ENCODE measurements around the gene KCNK16. TPM values are rescaled to one million over a fixed set of nuclear protein-coding genes. Genes with fewer than 3 reads are reported as not detected.

The KCNK16 gene
- total RNA-seq, 1 donor from 2014 or later = not detected

DNA sequence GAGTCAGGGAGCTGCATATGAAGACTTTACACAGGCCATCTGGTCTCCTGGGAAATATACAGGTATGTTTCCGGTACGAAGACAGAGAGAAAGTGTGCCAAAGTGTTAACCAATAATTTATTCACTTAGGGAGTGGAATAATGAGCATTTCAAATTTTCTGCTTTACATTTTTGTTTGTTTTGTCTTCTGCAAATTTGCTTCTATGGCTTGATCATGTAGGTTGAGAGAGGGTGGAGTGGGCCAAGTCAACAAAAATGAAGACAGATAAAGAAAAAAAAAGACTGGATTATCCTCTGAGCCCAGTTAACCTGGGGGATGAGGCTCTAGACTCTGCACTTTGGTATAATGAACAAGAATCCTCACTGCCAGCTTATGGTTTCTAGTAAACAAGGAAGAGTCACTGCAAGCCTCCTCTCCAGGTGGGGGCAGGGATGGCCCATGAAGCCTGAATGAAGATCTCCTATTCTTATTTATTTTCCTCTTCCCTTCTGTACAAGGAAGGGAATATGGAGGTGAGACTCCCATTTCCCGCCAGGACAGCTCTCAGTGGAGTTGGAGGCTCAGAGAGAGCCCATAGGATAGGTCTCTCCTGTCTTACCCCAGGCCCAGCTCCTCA, 46.0 kb downstream of the KCNK16 start:
- DNase-seq (ENCODE audit: low spot score) = no peak

DNA sequence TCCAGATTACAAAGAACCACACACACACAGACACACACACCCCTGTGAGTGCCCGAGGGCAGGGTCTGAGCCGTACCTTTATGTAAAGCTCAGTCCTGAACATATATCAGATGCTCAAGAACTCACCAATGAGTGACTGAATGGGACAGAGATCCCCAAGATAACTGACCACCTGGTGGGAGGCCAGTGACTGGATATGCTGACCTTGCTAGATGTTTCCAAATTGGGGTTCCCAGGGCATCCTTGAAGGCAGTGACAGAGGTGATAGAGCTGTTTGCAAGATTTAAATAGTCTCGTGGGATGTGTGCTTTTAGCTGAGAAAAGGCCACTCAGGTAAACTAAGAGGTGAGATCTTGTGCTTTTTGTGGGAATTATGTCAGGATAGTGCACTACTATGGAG, 47.6 kb downstream of the KCNK16 start:
- no peak for DNase-seq (ENCODE audit: low spot score)

DNA sequence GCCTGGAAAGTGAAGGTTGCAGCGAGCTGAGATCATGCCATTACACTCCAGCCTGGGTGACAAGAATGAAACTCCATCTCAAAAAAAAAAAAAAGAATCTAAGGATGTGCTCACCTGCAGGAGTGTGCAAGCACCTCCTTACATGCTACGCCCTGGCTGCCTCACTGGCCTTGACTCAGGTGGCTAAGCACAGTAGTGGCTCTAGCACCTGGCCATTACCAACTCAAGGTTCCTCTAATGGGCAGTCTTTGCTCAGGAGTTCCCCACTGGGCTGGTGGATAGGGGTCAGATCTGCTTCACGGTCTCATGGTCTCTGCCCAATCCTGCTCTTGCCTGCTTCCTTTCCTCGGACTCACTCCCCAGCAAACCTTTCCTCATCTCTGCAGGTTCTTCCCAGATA, 48.0 kb downstream of the KCNK16 start:
- no peak for DNase-seq (ENCODE audit: low spot score)

DNA sequence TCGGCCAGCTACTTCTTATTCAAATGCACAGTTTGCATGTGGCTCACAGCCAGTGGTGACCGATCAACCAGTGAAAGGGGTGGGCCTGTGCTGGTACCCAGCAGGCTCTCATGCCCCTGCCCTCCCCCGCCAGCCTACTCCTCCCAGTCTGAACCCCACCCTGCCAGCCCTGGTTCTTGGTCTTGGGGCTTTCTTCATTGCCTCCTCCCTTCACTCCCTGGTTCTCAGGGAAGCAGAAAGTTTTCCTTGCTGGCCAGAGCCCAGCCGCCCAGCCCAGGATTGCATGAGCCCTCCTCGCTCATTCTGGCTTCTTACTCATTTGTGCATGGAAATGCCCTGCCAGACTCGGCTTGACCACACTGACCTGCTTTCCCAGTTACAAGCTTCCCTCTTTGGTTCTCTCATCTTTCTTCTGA, 49.1 kb downstream of the KCNK16 start:
- peak; percentile 73 for DNase-seq (ENCODE audit: low spot score)

DNA sequence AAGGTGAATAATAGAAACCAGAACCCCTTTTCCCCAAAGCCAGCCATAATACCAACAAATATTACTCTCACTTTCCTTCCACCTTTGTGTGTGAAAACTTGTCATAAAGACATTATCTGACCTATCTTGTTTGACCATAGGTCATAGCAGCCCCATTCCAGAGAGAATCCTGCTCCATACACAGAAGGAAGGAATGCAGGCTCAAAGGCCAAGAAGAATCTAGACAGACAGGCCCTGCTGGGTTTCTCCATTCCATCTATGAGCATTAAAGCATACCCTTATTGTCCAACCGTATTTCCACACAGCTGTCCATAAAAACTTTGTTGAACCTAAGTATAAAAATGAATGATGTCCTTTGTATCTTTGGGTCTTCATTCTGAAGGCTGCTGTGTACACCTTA, 52.5 kb downstream of the KCNK16 start:
- DNase-seq (ENCODE audit: low spot score) = no peak

DNA sequence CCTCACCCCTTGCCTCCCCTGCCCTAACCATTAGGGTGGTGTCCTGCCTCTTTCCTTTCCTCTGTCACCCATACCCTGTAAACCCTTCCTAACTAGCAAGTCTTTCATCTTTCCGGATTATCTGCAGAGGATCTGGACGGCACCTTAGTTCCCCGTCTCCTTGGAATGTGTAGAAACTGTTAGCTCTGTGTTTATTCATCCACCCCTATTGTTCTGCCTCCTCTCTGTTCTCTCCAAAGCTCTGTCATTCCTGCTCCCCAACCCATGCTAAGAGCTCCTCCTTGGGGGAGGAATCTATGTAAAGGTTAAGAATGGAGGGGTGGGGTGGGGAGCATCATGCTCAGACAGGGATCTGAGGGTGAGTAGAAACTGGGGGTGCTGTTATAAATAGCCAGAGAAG, 53.8 kb downstream of the KCNK16 start:
- DNase-seq (ENCODE audit: low spot score) = no peak

DNA sequence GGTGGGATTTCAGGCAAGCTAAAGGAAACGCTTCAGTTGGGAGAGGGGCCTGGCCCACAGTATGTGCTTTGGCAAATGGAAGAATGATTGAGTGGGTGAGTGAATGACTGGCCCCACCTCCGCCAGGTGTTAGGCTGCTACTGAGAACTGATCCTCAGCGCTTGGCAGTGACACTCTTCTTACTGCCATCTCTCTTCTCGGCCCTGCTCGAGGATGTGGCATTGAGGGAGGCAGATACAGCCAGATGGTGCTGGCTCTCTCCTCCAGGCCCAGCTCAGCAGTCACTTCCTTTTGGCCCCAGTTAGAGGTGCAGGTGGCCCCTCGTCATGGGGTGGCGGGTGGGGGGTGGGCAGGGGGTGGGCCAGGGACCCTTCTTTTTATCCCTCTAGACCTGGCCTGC, 54.3 kb downstream of the KCNK16 start:
- DNase-seq (ENCODE audit: low spot score) = no peak

DNA sequence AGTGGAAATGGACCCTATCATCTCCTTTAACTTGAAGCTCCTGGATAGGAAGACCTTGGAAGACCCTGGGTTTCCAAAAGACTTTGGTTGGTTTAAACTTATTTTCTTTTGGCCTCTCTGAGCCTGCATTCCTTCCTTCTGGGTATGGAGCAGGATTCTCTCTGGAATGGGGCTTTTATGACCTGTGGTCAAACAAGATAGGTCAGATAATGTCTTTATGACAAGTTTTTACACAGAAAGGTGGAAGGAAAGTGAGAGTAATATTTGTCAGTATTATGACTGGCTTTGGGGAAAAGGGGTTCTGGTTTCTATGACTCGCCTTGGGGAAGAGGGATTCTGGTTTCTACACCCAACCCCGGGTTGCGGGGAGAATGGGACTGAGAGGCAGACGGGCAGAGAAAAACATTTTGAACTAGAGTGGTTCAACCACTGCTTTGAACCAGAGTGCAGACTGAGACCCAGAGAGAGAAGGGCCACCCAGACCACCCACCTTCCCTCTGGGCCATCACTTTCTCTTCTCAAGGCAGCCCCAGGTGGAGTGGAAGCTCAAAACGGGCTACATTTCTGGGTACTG, 55.6 kb downstream of the KCNK16 start:
- no peak for DNase-seq (ENCODE audit: low spot score)

DNA sequence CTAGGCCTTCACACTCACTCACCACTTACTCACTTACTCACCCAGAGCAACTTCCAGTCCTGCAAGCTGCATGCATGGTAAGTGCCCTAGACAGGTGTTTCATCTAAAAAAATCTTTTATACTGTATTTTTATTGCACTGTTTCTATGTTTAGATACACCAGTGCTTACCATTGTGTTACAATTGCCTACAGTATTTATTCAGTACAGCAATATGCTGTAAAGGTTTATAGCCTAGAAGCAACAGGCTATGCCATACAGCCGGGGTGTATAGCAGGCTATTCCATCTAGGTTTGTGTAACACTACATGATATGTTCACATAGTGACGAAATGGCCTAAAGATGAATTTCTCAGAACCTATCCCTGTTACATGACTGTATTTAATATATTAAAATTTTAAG, 56.1 kb downstream of the KCNK16 start:
- no peak for DNase-seq (ENCODE audit: low spot score)

Other genes with a start within 250 kb of the KCNK16 start
- 19.3 TPM for gene SAYSD1, start 207.5 kb downstream of the KCNK16 start, total RNA-seq
- gene KCNK5, start 93.2 kb downstream of the KCNK16 start, total RNA-seq = 9.8 TPM
- not detected for gene KCNK17, start 8.3 kb downstream of the KCNK16 start, total RNA-seq

Data from ureter (tissue), 1 donor.